Stomach (tissue), 4 donors: Measurements from ENCODE around the gene RBMS1.
"Not testable (repeated sequence)": the region's sequence is repeated elsewhere in the genome, so short reads cannot be mapped to it uniquely, and the experiment has no call there.

Experiments used
- CTCF ChIP-seq, 7 experiments: fragments of 450-650 bp in 4 of 7; fragments of 200-600 bp in 3 of 7; sonication (generic) in 3 of 7; IDR thresholded peaks; one replicate each; pipeline ENCODE4 v1.5.1; 2016 to 2019; ENCODE audit warnings: antibody characterized with exemption in 7 of 7, control low read depth in 2 of 7, mild to moderate bottlenecking in 1 of 7
- EP300 ChIP-seq: sonication (generic); formaldehyde crosslinking; IDR thresholded peaks from one replicate; pipeline ENCODE4 v1.6.1; 2017; ENCODE audit warnings: antibody characterized with exemption
- POLR2A ChIP-seq, 4 donors: fragments of 450-650 bp; IDR thresholded peaks; one replicate each; pipeline ENCODE4 v1.6.1; 2016; ENCODE audit warnings: antibody characterized with exemption in 4 of 4, control low read depth in 2 of 4, mild to moderate bottlenecking in 1 of 4, moderate library complexity in 1 of 4

GRCh38 chr2:160421646-160422501 lies 71.7 kb downstream of the RBMS1 start:
- TF ChIP-seq EP300; CTCF (IDR thresholded peaks at IDR 0.05); POLR2A (IDR thresholded peaks at IDR 0.05): not testable (repeated sequence)
